Mesendoderm (in vitro differentiated cells): ENCODE results near the gene RAET1E.

Experiments used
- DNase-seq: peaks from one replicate; pipeline ENCODE4 v3.0.0; 2013
- H2AK5ac ChIP-seq: 2 replicates; pipeline ENCODE4 v1.6.1; 2013; ENCODE audit warnings: low read length, inconsistent platforms
- H2BK120ac ChIP-seq: 2 replicates; pipeline ENCODE4 v1.6.1; 2013; ENCODE audit warnings: low read depth, mild to moderate bottlenecking, low read length, moderate library complexity, mixed read lengths
- H2BK15ac ChIP-seq: replicated peaks from 2 replicates; pipeline ENCODE4 v1.6.1; 2013; ENCODE audit warnings: low read depth, mild to moderate bottlenecking, moderate library complexity
- H2BK5ac ChIP-seq: 2 replicates; pipeline ENCODE4 v1.6.1; 2013; ENCODE audit warnings: low read length, inconsistent platforms
- H3K18ac ChIP-seq: 2 replicates; pipeline ENCODE4 v1.6.1; 2013; ENCODE audit warnings: mild to moderate bottlenecking, low read length, mixed read lengths
- H3K23ac ChIP-seq: one replicate; pipeline ENCODE4 v1.6.1; 2013; ENCODE audit warnings: low read length
- H3K27ac ChIP-seq: 2 replicates; pipeline ENCODE4 v1.5.1; 2013; ENCODE audit warnings: low read depth, mild to moderate bottlenecking, inconsistent platforms, low read length, moderate library complexity
- H3K27me3 ChIP-seq: 2 replicates; pipeline ENCODE4 v1.6.1; 2013; ENCODE audit warnings: low read length, control low read depth, mild to moderate bottlenecking, inconsistent platforms; ENCODE audit not compliant: insufficient read depth, poor library complexity
- H3K36me3 ChIP-seq: 2 replicates; pipeline ENCODE4 v1.6.1; 2013; ENCODE audit warnings: low read length, inconsistent platforms; ENCODE audit not compliant: control insufficient read depth, insufficient read depth
- H3K4ac ChIP-seq: one replicate; pipeline ENCODE4 v1.6.1; 2013; ENCODE audit warnings: low read depth, mild to moderate bottlenecking, low read length, moderate library complexity
- H3K4me1 ChIP-seq: 2 replicates; pipeline ENCODE4 v1.6.1; 2013; ENCODE audit warnings: low read depth, low read length, inconsistent platforms; ENCODE audit not compliant: control insufficient read depth
- H3K4me2 ChIP-seq: 2 replicates; pipeline ENCODE4 v1.6.1; 2013; ENCODE audit warnings: low read length
- H3K4me3 ChIP-seq: 2 replicates; pipeline ENCODE4 v1.5.1; 2013; ENCODE audit warnings: mild to moderate bottlenecking, low read length
- H3K56ac ChIP-seq: one replicate; pipeline ENCODE4 v1.6.1; 2013; ENCODE audit warnings: low read length
- H3K79me1 ChIP-seq: 2 replicates; pipeline ENCODE4 v1.6.1; 2013; ENCODE audit warnings: low read length, inconsistent platforms
- H3K79me2 ChIP-seq: 2 replicates; pipeline ENCODE4 v1.6.1; 2013; ENCODE audit warnings: mild to moderate bottlenecking, low read length; ENCODE audit not compliant: control insufficient read depth, insufficient read depth
- H3K9ac ChIP-seq: 2 replicates; pipeline ENCODE4 v1.6.1; 2013; ENCODE audit warnings: low read length, inconsistent platforms
- H4K5ac ChIP-seq: one replicate; pipeline ENCODE4 v1.6.1; 2013; ENCODE audit warnings: low read length
- H4K8ac ChIP-seq: one replicate; pipeline ENCODE4 v1.6.1; 2013; ENCODE audit warnings: low read depth, mild to moderate bottlenecking, control low read depth, low read length, moderate library complexity
- WGBS: extraction: QIAGEN DNeasy Blood & Tissue Kit; methylation state at CpG from one replicate; pipeline ENCODE4 v1.1.7; 2013; ENCODE audit warnings: low lambda C conversion rate, missing lambda C conversion rate; ENCODE audit not compliant: insufficient coverage; ENCODE audit errors: extremely low coverage; 5-methylcytosine and 5-hydroxymethylcytosine counted together

The RAET1E gene

GRCh38 chr6:149860513-149860833, 37.4 kb downstream of the RAET1E start:
- Histone ChIP-seq H3K4me2 (no peak overlapping the region), H3K79me1 (no peaks in the 10 kb centered on the region), H2BK15ac (no peak overlapping the region), H3K27ac (no peak overlapping the region), H2BK5ac (no peak overlapping the region), H3K4me1 (no peaks in the 10 kb centered on the region), H3K4me3 (no peak overlapping the region), H3K79me2 (no peaks in the 10 kb centered on the region), H4K5ac (no peak overlapping the region), H3K4ac (no peak overlapping the region), H2AK5ac (no peak overlapping the region), H4K8ac (no peak overlapping the region), H2BK120ac (no peak overlapping the region), H3K23ac (no peak overlapping the region), H3K9ac (no peak overlapping the region), H3K18ac (no peak overlapping the region), H3K27me3 (no peaks in the 10 kb centered on the region), H3K56ac (no peak overlapping the region), H3K36me3 (no peaks in the 10 kb centered on the region)
- WGBS = no CpG with 5 or more reads among the region's 5 CpGs
- no peak for DNase-seq

DNA sequence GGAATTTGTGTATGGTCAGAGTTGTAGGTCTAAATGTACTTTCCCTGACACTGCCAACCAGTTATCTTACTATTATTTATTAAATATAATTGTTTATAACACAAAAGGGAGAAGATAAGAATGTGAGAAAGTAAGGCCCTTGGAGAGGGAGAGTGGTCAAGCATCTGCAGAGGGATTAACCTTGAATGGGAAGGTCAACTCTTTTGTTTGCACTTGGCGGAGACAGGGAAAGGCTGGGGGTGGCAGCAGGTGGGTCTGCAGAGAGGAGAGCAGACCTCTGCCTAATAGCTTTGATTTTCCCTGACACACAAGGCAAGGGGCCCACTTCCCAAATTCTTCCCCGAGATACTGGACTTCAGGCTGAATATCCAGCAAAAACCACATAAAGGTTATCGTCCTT, 38.0 kb downstream of the RAET1E start:
- no peak overlapping the region for H2BK5ac ChIP-seq
- H2BK15ac ChIP-seq = no peak overlapping the region
- H3K27ac ChIP-seq = no peak overlapping the region
- no peak overlapping the region for H3K23ac ChIP-seq
- H3K27me3 ChIP-seq = no peaks in the 10 kb centered on the region
- no peaks in the 10 kb centered on the region for H3K79me2 ChIP-seq
- no peak overlapping the region for H3K4me3 ChIP-seq
- whole genome bisulfite sequencing = no CpG with 5 or more reads among the region's 3 CpGs
- H3K4me1 ChIP-seq = no peaks in the 10 kb centered on the region
- no peaks in the 10 kb centered on the region for H3K79me1 ChIP-seq
- H2AK5ac ChIP-seq = no peak overlapping the region
- no peaks in the 10 kb centered on the region for H3K36me3 ChIP-seq
- no peak overlapping the region for H3K4me2 ChIP-seq
- no peak for DNase-seq
- H3K18ac ChIP-seq = no peak overlapping the region
- H3K9ac ChIP-seq = no peak overlapping the region
- H3K56ac ChIP-seq = no peak overlapping the region
- H2BK120ac ChIP-seq = no peak overlapping the region
- no peak overlapping the region for H4K8ac ChIP-seq
- H4K5ac ChIP-seq = no peak overlapping the region
- H3K4ac ChIP-seq = no peak overlapping the region

DNA sequence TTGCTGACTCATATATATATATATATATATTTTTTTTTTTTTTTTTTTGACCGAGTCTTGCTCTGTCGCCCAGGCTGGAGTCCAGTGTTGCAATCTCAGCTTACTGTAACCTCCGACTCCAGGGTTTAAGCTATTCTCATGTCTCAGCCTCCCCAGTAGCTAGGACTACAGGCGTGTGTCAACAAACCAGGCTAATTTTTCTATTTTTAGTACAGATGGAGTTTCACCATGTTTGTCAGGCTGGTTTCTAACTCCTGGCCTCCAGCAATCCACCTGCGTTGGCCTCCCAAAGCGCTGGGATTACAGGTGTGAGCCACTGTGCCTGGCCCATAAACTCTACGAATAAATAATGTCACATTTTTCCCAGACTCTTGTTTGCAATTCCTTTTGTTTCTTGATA, 38.5 kb downstream of the RAET1E start:
- H3K79me1 ChIP-seq = no peaks in the 10 kb centered on the region
- no peak overlapping the region for H2BK15ac ChIP-seq
- no peak overlapping the region for H3K23ac ChIP-seq
- H3K79me2 ChIP-seq = no peaks in the 10 kb centered on the region
- H4K8ac ChIP-seq = no peak overlapping the region
- no peak overlapping the region for H2BK5ac ChIP-seq
- no peak overlapping the region for H3K9ac ChIP-seq
- H4K5ac ChIP-seq = no peak overlapping the region
- H3K4me2 ChIP-seq = no peak overlapping the region
- H2AK5ac ChIP-seq = no peak overlapping the region
- H3K4ac ChIP-seq = no peak overlapping the region
- no peak for DNase-seq
- no peaks in the 10 kb centered on the region for H3K27me3 ChIP-seq
- H3K27ac ChIP-seq = no peak overlapping the region
- no peak overlapping the region for H3K4me3 ChIP-seq
- H3K56ac ChIP-seq = no peak overlapping the region
- no peak overlapping the region for H3K18ac ChIP-seq
- H2BK120ac ChIP-seq = no peak overlapping the region
- H3K4me1 ChIP-seq = no peaks in the 10 kb centered on the region
- no peaks in the 10 kb centered on the region for H3K36me3 ChIP-seq
- no CpG with 5 or more reads among the region's 7 CpGs for WGBS

GRCh38 chr6:149857541-149857940, 40.4 kb downstream of the RAET1E start:
- WGBS = no CpG with 5 or more reads among the region's 5 CpGs

GRCh38 chr6:149856256-149856994, 41.5 kb downstream of the RAET1E start:
- no peaks in the 10 kb centered on the region for H3K79me1 ChIP-seq
- H4K8ac ChIP-seq = no peak overlapping the region
- no peak overlapping the region for H2BK120ac ChIP-seq
- H3K79me2 ChIP-seq = no peaks in the 10 kb centered on the region
- H3K27me3 ChIP-seq = no peaks in the 10 kb centered on the region
- no peak overlapping the region for H3K4me3 ChIP-seq
- no peak overlapping the region for H3K23ac ChIP-seq
- no peaks in the 10 kb centered on the region for H3K36me3 ChIP-seq
- H4K5ac ChIP-seq = no peak overlapping the region
- no peak overlapping the region for H3K4me2 ChIP-seq
- no CpG with 5 or more reads among the region's 10 CpGs for WGBS
- H3K27ac ChIP-seq = no peak overlapping the region
- H3K9ac ChIP-seq = no peak overlapping the region
- no peak overlapping the region for H2BK15ac ChIP-seq
- no peaks in the 10 kb centered on the region for H3K4me1 ChIP-seq
- H3K18ac ChIP-seq = no peak overlapping the region
- H2AK5ac ChIP-seq = no peak overlapping the region
- H3K4ac ChIP-seq = no peak overlapping the region
- DNase-seq = no peak
- no peak overlapping the region for H3K56ac ChIP-seq
- H2BK5ac ChIP-seq = no peak overlapping the region

More at GRCh38 chr6:149857541-149857940, 40.4 kb downstream of the RAET1E start:
- Histone ChIP-seq H2BK120ac (no peak overlapping the region), H3K4me3 (no peak overlapping the region), H3K56ac (no peak overlapping the region), H3K4me1 (no peaks in the 10 kb centered on the region), H3K27ac (no peak overlapping the region), H2BK5ac (no peak overlapping the region), H3K79me1 (no peaks in the 10 kb centered on the region), H3K18ac (no peak overlapping the region), H3K23ac (no peak overlapping the region), H3K79me2 (no peaks in the 10 kb centered on the region), H2BK15ac (no peak overlapping the region), H3K9ac (no peak overlapping the region), H3K4me2 (no peak overlapping the region), H4K5ac (no peak overlapping the region), H2AK5ac (no peak overlapping the region), H3K4ac (no peak overlapping the region), H4K8ac (no peak overlapping the region), H3K36me3 (no peaks in the 10 kb centered on the region), H3K27me3 (no peaks in the 10 kb centered on the region)
- no peak for DNase-seq

DNA sequence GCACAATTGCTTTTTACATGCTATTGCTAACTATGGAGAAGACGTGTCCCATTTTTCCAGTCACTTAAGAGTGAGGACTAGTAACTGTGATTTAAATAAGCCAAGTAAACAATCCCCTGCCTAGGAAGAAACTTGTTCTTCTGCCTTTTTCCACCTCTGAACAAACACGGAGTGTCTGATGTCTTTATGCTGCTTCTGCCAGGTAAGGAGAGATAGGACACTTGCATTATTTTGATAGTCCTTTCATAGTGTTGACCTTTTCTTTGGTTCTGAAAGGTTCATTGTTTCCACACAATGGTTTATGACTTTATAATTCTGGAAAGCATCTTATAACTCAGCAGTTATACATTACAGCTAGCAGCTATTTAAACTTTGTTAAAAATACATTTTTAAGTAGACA, 42.2 kb downstream of the RAET1E start:
- H3K79me2 ChIP-seq = no peaks in the 10 kb centered on the region
- H3K23ac ChIP-seq = no peak overlapping the region
- H3K27ac ChIP-seq = no peak overlapping the region
- no peak overlapping the region for H3K9ac ChIP-seq
- no CpG with 5 or more reads among the region's 2 CpGs for WGBS
- H3K79me1 ChIP-seq = no peaks in the 10 kb centered on the region
- DNase-seq = no peak
- H2BK15ac ChIP-seq = no peak overlapping the region
- H3K27me3 ChIP-seq = no peaks in the 10 kb centered on the region
- H3K4me1 ChIP-seq = no peaks in the 10 kb centered on the region
- no peak overlapping the region for H3K4me3 ChIP-seq
- H4K5ac ChIP-seq = no peak overlapping the region
- H3K18ac ChIP-seq = no peak overlapping the region
- H3K56ac ChIP-seq = no peak overlapping the region
- no peak overlapping the region for H3K4ac ChIP-seq
- H2BK120ac ChIP-seq = no peak overlapping the region
- no peaks in the 10 kb centered on the region for H3K36me3 ChIP-seq
- H2BK5ac ChIP-seq = no peak overlapping the region
- H3K4me2 ChIP-seq = no peak overlapping the region
- H4K8ac ChIP-seq = no peak overlapping the region
- H2AK5ac ChIP-seq = no peak overlapping the region
